DOHH2 (cell line): Measurements from ENCODE around the gene GSKIP.
A peak's percentile ranks its signal among the peaks of the same experiment; 100 is the strongest.

Experiments
- H3F3A ChIP-seq: fragments of 200-600 bp; sonication (generic), shearing (Covaris generic); 2 replicates; pipeline ENCODE4 v1.6.0; 2016; ENCODE audit warnings: antibody characterized with exemption, mild to moderate bottlenecking; ENCODE audit not compliant: control insufficient read depth, insufficient read depth
- H3K27ac ChIP-seq: fragments of 200-600 bp; sonication (generic); 2 replicates; pipeline ENCODE4 v1.5.1; 2014; ENCODE audit warnings: low read depth, mild to moderate bottlenecking, low read length, moderate library complexity
- H3K27me3 ChIP-seq: fragments of 200-600 bp; sonication (generic); 2 replicates; pipeline ENCODE4 v1.6.1; 2014; ENCODE audit warnings: mild to moderate bottlenecking, low read length, mixed read lengths; ENCODE audit not compliant: control insufficient read depth
- H3K36me3 ChIP-seq: fragments of 200-600 bp; sonication (generic); 2 replicates; pipeline ENCODE4 v1.6.1; 2014; ENCODE audit warnings: mild to moderate bottlenecking, low read length, moderate library complexity, mixed read lengths; ENCODE audit not compliant: control insufficient read depth
- H3K4me1 ChIP-seq: fragments of 200-600 bp; sonication (generic); 2 replicates; pipeline ENCODE4 v1.6.1; 2014; ENCODE audit warnings: mild to moderate bottlenecking, low read length, mixed read lengths; ENCODE audit not compliant: control insufficient read depth
- H3K4me2 ChIP-seq: fragments of 200-600 bp; sonication (generic); 2 replicates; pipeline ENCODE4 v1.6.0; 2014; ENCODE audit warnings: mild to moderate bottlenecking, low read length, moderate library complexity
- H3K4me3 ChIP-seq: fragments of 200-600 bp; sonication (generic); 2 replicates; pipeline ENCODE4 v1.5.1; 2014; ENCODE audit warnings: mild to moderate bottlenecking, low read length, mixed read lengths
- H3K79me2 ChIP-seq: fragments of 200-600 bp; sonication (generic); 2 replicates; pipeline ENCODE4 v1.6.1; 2014; ENCODE audit warnings: mild to moderate bottlenecking, low read length, mixed read lengths; ENCODE audit not compliant: control insufficient read depth
- H3K9me2 ChIP-seq: fragments of 200-600 bp; sonication (generic); replicated peaks from 2 replicates; pipeline ENCODE4 v1.6.1; 2014; ENCODE audit warnings: mild to moderate bottlenecking, low read length, mixed read lengths; ENCODE audit not compliant: control insufficient read depth
- H3K9me3 ChIP-seq: fragments of 200-600 bp; sonication (generic); 2 replicates; pipeline ENCODE4 v1.6.1; 2014; ENCODE audit warnings: antibody characterized with exemption, low read length, mixed read lengths; ENCODE audit not compliant: control insufficient read depth, insufficient read depth
- H4K20me1 ChIP-seq: fragments of 200-600 bp; sonication (generic); 2 replicates; pipeline ENCODE4 v1.6.0; 2014; ENCODE audit warnings: low read depth, mild to moderate bottlenecking, antibody characterized with exemption, low read length, moderate library complexity; ENCODE audit not compliant: control insufficient read depth, insufficient read depth
- CTCF ChIP-seq: fragments of 200-600 bp; sonication (generic); IDR thresholded peaks from one replicate; pipeline ENCODE4 v1.5.1; 2014; ENCODE audit warnings: antibody characterized with exemption, mild to moderate bottlenecking, low read depth, low read length; ENCODE audit not compliant: poor library complexity, severe bottlenecking
- EZH2phosphoT487 ChIP-seq: fragments of 200-600 bp; sonication (generic); IDR thresholded peaks from 2 replicates; pipeline ENCODE4 v1.6.1; 2017; ENCODE audit warnings: borderline replicate concordance, mild to moderate bottlenecking, antibody characterized with exemption, low read length, moderate library complexity, mixed read lengths

The GSKIP gene

GRCh38 chr14:96393071-96393691 lies 29.9 kb downstream of the GSKIP start:
- H3K4me2 ChIP-seq = peak overlapping the region; percentile 93

GRCh38 chr14:96394047-96394815 lies 30.9 kb downstream of the GSKIP start:
- Histone ChIP-seq H3K4me1 (peaks cover 22% of the 10 kb centered on the region), H4K20me1 (no peaks in the 10 kb centered on the region), H3F3A (no peaks in the 10 kb centered on the region), H3K4me2 (no peak overlapping the region), H3K9me2 (no peaks in the 10 kb centered on the region), H3K79me2 (no peaks in the 10 kb centered on the region), H3K9me3 (no peaks in the 10 kb centered on the region), H3K27ac (no peak overlapping the region), H3K36me3 (no peaks in the 10 kb centered on the region), H3K27me3 (no peaks in the 10 kb centered on the region), H3K4me3 (no peak overlapping the region)
- TF ChIP-seq CTCF (no peak), EZH2phosphoT487 (no peak)

More at GRCh38 chr14:96393071-96393691, 29.9 kb downstream of the GSKIP start:
- Histone ChIP-seq H3F3A (no peaks in the 10 kb centered on the region), H3K79me2 (no peaks in the 10 kb centered on the region), H3K4me1 (peaks cover 22% of the 10 kb centered on the region), H3K36me3 (no peaks in the 10 kb centered on the region), H3K9me3 (no peaks in the 10 kb centered on the region), H4K20me1 (no peaks in the 10 kb centered on the region), H3K27me3 (no peaks in the 10 kb centered on the region), H3K27ac (no peak overlapping the region), H3K9me2 (no peaks in the 10 kb centered on the region), H3K4me3 (peak overlapping the region; percentile 96)
- TF ChIP-seq EZH2phosphoT487 = no peak
- no peak for TF ChIP-seq CTCF

GRCh38 chr14:96398432-96398831 lies 35.1 kb downstream of the GSKIP start:
- Histone ChIP-seq H3K36me3 (no peaks in the 10 kb centered on the region), H3K4me3 (no peak overlapping the region), H3K4me2 (no peak overlapping the region), H3K9me3 (no peaks in the 10 kb centered on the region), H3K79me2 (no peaks in the 10 kb centered on the region), H3K4me1 (peaks cover under 1% of the 10 kb centered on the region), H4K20me1 (no peaks in the 10 kb centered on the region), H3K9me2 (no peaks in the 10 kb centered on the region), H3K27ac (no peak overlapping the region), H3K27me3 (no peaks in the 10 kb centered on the region), H3F3A (no peaks in the 10 kb centered on the region)
- no peak for TF ChIP-seq CTCF
